Cardiac muscle cell (in vitro differentiated cells and primary cell): ENCODE results near the gene SLC9A9. TPM values are rescaled to one million over a fixed set of nuclear protein-coding genes. Genes with fewer than 3 reads are reported as not detected.

Source experiments
- DNase-seq, 2 donors: peaks; one replicate each; pipeline versions ENCODE4 v3.0.0 to v3.0.0-alpha.2; 2010 to 2017; ENCODE audit warnings: low read depth in 1 of 2, low spot score in 1 of 2
- H3K27ac ChIP-seq: fragments of 200-600 bp; sonication (generic); 2 replicates; pipeline ENCODE4 v1.5.1; 2016
- H3K27me3 ChIP-seq: fragments of 200-600 bp; sonication (generic); 2 replicates; pipeline ENCODE4 v1.6.0; 2016; ENCODE audit warnings: control low read depth
- H3K36me3 ChIP-seq: fragments of 200-600 bp; sonication (generic); 2 replicates; pipeline ENCODE4 v1.5.1; 2016; ENCODE audit warnings: control low read depth
- H3K4me1 ChIP-seq: fragments of 200-600 bp; sonication (generic); 2 replicates; pipeline ENCODE4 v1.8.1; 2017; ENCODE audit warnings: low read depth, mild to moderate bottlenecking, mixed run types
- H3K4me3 ChIP-seq: fragments of 200-600 bp; sonication (generic); 2 replicates; pipeline ENCODE4 v1.5.1; 2016; ENCODE audit warnings: mild to moderate bottlenecking
- H3K9me3 ChIP-seq: fragments of 200-600 bp; sonication (generic); 2 replicates; pipeline ENCODE4 v1.5.1; 2017; ENCODE audit warnings: low read depth, mild to moderate bottlenecking, control low read depth
- CTCF ChIP-seq: IDR thresholded peaks from 2 replicates; pipeline ENCODE4 v1.5.1; 2012; ENCODE audit warnings: low read depth, mild to moderate bottlenecking, low read length
- polyA plus RNA-seq: library from polyadenylated mRNA; unstranded; fragments of >200 nt; fragmentation: Nextera tagmentation; extraction: Ambion mirVana; gene quantifications from 2 replicates; pipeline ENCODE4 v1.2.1, GENCODE V29; 2016
- total RNA-seq: library from RNA; depleted of rRNA; stranded (reverse); fragments of >200 nt; gene quantifications from 2 replicates; pipeline ENCODE4 v1.2.3, GENCODE V29; 2016

Gene SLC9A9
- total and polyA plus RNA-seq, 2 experiments from 2014 or later: 0.73 to 1.5 TPM

- no peak for DNase-seq
- Histone ChIP-seq H3K27me3 (no peaks in the 10 kb centered on the region), H3K4me1 (peaks cover 15% of the 10 kb centered on the region), H3K27ac (no peak overlapping the region), H3K4me3 (no peak overlapping the region), H3K36me3 (no peaks in the 10 kb centered on the region), H3K9me3 (no peaks in the 10 kb centered on the region)
- no peak for TF ChIP-seq CTCF
Observed at GRCh38 chr3:143330296-143330868, 517.9 kb downstream of the SLC9A9 start.

GRCh38 chr3:143329567-143330211 lies 518.6 kb downstream of the SLC9A9 start:
- H3K27ac ChIP-seq: no peak overlapping the region
- DNase-seq: peak in 1 of 2 donors; percentile 46
- H3K4me3 ChIP-seq: no peak overlapping the region
- H3K4me1 ChIP-seq: peaks cover 16% of the 10 kb centered on the region
- TF ChIP-seq CTCF: no peak
- H3K27me3 ChIP-seq: no peaks in the 10 kb centered on the region
- H3K9me3 ChIP-seq: no peaks in the 10 kb centered on the region
- H3K36me3 ChIP-seq: no peaks in the 10 kb centered on the region

GRCh38 chr3:143328451-143328850 lies 519.8 kb downstream of the SLC9A9 start:
- DNase-seq: no peak
- H3K4me3 ChIP-seq: no peak overlapping the region
- H3K36me3 ChIP-seq: no peaks in the 10 kb centered on the region
- H3K27ac ChIP-seq: no peak overlapping the region
- H3K4me1 ChIP-seq: peaks cover 16% of the 10 kb centered on the region
- H3K27me3 ChIP-seq: no peaks in the 10 kb centered on the region
- no peak for TF ChIP-seq CTCF
- no peaks in the 10 kb centered on the region for H3K9me3 ChIP-seq

- DNase-seq: no peak
- peaks cover 16% of the 10 kb centered on the region for H3K4me1 ChIP-seq
- H3K4me3 ChIP-seq: no peak overlapping the region
- H3K27me3 ChIP-seq: no peaks in the 10 kb centered on the region
- H3K9me3 ChIP-seq: no peaks in the 10 kb centered on the region
- no peak overlapping the region for H3K27ac ChIP-seq
- H3K36me3 ChIP-seq: no peaks in the 10 kb centered on the region
- TF ChIP-seq CTCF: peak; percentile 15
Observed at GRCh38 chr3:143326983-143327778, 521.1 kb downstream of the SLC9A9 start.

- H3K4me3 ChIP-seq: no peak overlapping the region
- no peaks in the 10 kb centered on the region for H3K27me3 ChIP-seq
- H3K9me3 ChIP-seq: no peaks in the 10 kb centered on the region
- DNase-seq: no peak
- no peak for TF ChIP-seq CTCF
- H3K27ac ChIP-seq: no peak overlapping the region
- no peaks in the 10 kb centered on the region for H3K36me3 ChIP-seq
- peaks cover 7% of the 10 kb centered on the region for H3K4me1 ChIP-seq
Observed at GRCh38 chr3:143321058-143321769, 527.1 kb downstream of the SLC9A9 start.
